GM12891 (cell line): ENCODE measurements around the gene EBNA1BP2.
A peak's percentile ranks its signal among the peaks of the same experiment; 100 is the strongest.

Experiments
- DNase-seq: peaks from one replicate; pipeline ENCODE4 v3.0.0; 2011; ENCODE audit warnings: low spot score; ENCODE audit not compliant: insufficient read length
- FAIRE-seq: peaks from 2 replicates; lab custom pipeline; 2011; peaks lifted over from hg19 to GRCh38; lab: Jason Lieb, UNC
- PAX5 ChIP-seq: IDR thresholded peaks from 2 replicates; pipeline ENCODE4 v1.6.1; 2011; ENCODE audit warnings: low read length, moderate library complexity, mild to moderate bottlenecking; ENCODE audit not compliant: insufficient read depth, severe bottlenecking
- POLR2A ChIP-seq: IDR thresholded peaks from 2 replicates; pipeline ENCODE4 v1.6.1; 2011; ENCODE audit warnings: low read depth, low read length, control low read depth
- POLR2AphosphoS5 ChIP-seq: IDR thresholded peaks from 2 replicates; pipeline ENCODE4 v1.6.1; 2011; ENCODE audit warnings: low read depth, low read length, control low read depth
- POU2F2 ChIP-seq: IDR thresholded peaks from 2 replicates; pipeline ENCODE4 v1.6.1; 2011; ENCODE audit warnings: low read depth, mild to moderate bottlenecking, control low read depth, low read length, moderate library complexity
- SPI1 ChIP-seq: IDR thresholded peaks from 2 replicates; pipeline ENCODE4 v1.6.1; 2011; ENCODE audit warnings: low read depth, low read length, control low read depth
- TAF1 ChIP-seq: IDR thresholded peaks from 2 replicates; pipeline ENCODE4 v1.6.1; 2011; ENCODE audit warnings: low read depth, low read length, control low read depth

Gene EBNA1BP2

DNA sequence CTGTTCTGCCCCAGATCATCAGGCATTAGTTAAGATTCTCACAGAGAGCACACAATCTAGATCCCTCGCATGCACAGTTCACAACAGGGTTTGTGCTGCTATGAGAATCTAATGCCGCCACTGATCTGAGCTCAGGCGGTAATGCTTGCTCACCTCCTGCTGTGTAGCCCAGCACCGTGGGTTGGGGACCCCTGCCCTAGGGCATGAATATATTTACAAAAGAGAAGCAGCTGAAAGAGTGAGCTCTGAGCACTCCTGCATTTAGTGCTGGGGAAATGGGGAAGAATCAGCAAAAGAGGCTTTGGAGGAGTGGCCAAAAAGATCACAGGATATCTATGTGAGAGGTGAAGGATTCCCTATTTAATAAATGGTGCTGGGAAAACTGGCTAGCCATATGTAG, 5.6 kb upstream of the EBNA1BP2 start:
- TF ChIP-seq SPI1 (no peak), POLR2AphosphoS5 (no peak), POU2F2 (no peak), POLR2A (no peak), PAX5 (no peak), TAF1 (no peak)
- FAIRE-seq (no peak), DNase-seq (no peak)

DNA sequence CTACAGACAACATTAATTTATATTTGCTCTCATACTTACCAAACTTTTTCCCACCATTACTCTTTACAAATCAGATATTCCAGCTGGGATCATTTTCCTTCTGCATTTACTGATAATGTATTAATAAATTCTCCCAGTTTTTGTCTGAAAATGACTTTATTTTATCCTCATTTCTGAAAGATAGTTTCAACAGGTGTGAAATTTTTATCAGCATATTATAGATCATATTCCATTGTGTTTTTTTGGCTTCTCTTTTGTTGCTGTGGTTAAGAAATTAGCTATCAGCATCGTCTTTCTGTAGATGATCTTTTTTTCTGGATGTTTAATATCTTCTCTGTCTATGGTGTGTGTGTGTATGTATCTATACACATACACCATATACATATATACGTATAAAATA, 2.8 kb upstream of the EBNA1BP2 start:
- TF ChIP-seq TAF1 (no peak), POU2F2 (no peak), SPI1 (no peak), PAX5 (no peak), POLR2AphosphoS5 (no peak), POLR2A (no peak)
- DNase-seq (no peak), FAIRE-seq (no peak)

DNA sequence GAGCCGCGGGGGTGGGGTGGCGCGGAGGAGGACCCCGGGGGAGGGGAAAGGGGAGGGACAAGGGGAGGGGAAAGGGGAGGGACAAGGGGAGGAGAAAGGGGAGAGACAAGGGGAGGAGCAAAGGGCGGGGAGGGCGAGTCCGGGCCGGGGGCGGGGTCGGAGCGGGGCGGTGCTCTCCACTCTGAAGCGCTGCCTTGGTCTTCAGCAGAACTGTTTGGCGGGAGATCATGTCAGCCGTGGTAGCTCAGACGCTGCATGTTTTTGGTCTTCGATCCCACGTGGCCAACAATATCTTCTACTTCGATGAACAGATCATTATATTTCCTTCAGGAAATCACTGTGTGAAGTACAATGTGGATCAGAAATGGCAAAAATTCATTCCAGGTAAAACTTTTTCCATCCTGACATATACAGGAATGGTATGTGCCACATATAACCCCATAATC, 460 bp upstream of the EBNA1BP2 start:
- TF ChIP-seq PAX5: no peak
- TF ChIP-seq POLR2AphosphoS5: no peak
- TF ChIP-seq POLR2A: no peak
- no peak for TF ChIP-seq TAF1
- no peak for TF ChIP-seq SPI1
- no peak for TF ChIP-seq POU2F2
- DNase-seq (peak; percentile 69), FAIRE-seq (no peak)

DNA sequence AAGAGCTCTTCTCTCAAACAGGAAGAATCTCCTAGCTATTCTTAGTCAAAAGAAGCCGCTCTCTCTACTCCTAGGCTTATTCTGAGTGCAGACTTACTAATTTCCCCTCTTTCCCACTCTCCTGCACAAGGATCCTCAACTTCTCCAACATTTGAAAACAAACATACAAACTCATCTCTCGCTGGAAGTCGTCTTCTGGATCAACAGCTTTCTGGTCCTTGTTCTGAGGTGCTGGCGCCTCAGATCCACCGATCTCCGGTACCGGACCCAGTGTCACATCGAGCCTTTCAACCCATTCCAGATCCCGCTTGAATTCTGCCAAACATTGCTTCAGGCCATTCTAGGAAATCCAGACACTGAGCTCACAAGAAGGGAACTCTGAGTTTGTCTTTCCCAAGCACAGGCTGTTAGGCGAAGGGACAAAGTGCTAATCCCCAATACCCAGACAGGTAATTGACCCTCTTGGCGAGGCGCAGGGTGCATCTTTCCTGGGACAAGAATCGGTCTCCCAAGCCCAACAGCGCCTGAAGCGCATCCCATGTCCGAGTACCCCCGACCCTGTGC, 696 bp downstream of the EBNA1BP2 start:
- DNase-seq (no peak), FAIRE-seq (no peak)
- no peak for TF ChIP-seq POLR2AphosphoS5
- TF ChIP-seq PAX5: no peak
- TF ChIP-seq POLR2A: no peak
- TF ChIP-seq SPI1: no peak
- TF ChIP-seq POU2F2: no peak
- TF ChIP-seq TAF1: no peak

DNA sequence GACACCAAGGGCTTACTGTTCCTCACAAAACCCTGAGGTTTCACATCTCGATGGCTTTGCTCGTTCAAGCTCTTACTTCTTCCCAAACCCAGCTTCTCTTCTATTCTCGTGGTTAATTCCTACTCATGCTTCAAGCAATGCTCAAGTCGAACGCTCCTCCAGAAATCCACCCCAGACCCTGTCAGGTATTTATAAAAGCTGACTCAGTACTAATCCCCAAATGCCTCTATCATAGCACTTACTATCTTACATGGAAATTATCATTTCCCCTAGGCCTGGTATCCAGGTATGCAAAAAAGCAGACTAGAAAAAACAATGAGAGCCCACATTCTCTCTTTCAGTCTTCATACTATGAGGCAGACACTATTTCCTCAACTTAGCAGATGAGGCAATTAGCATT, 6.3 kb downstream of the EBNA1BP2 start:
- TF ChIP-seq POU2F2 (no peak), POLR2A (no peak), SPI1 (no peak), TAF1 (no peak), PAX5 (no peak), POLR2AphosphoS5 (no peak)
- DNase-seq (no peak), FAIRE-seq (no peak)

DNA sequence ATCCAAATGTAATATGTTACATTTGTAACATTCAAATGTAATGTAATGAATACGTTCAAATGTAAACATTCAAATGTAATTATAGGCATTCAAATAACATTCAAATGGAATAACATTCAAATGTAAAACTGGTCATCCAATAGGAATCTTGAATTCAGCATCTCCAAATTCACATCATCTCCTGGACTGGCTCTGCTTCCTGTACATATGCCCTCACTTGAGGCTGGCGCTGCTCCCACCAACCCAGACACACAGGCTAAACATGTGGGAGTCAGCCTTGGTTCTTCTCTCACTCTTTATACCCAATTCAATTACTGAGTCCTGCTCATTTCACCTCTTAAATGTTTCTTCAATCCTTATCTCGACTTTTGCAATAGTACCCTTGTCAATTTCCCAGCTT, 6.9 kb downstream of the EBNA1BP2 start:
- DNase-seq (no peak), FAIRE-seq (no peak)
- TF ChIP-seq PAX5 (no peak), TAF1 (no peak), POLR2AphosphoS5 (no peak), POLR2A (no peak), SPI1 (no peak), POU2F2 (no peak)

DNA sequence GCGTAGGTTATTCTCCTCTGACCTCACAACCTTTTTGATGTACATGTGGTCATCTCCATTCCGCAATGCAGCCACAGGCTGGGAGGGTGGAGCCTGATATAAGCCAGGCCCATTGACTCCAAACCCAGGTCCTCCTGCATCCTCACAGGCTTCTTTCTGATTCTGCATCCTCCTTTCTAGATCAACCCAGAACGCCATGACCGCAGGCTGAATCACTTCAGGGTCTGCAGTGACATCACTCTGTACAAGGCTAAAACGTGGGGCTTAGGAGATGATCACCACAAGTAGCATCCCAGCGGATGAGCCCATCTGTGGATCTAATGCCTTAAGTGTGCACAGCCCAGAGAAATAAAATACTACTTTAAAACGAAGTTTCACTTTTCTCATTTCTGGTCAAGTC, 16.1 kb downstream of the EBNA1BP2 start:
- FAIRE-seq (no peak), DNase-seq (no peak)
- no peak for TF ChIP-seq POLR2A
- TF ChIP-seq POU2F2: no peak
- no peak for TF ChIP-seq SPI1
- no peak for TF ChIP-seq TAF1
- no peak for TF ChIP-seq POLR2AphosphoS5
- no peak for TF ChIP-seq PAX5

DNA sequence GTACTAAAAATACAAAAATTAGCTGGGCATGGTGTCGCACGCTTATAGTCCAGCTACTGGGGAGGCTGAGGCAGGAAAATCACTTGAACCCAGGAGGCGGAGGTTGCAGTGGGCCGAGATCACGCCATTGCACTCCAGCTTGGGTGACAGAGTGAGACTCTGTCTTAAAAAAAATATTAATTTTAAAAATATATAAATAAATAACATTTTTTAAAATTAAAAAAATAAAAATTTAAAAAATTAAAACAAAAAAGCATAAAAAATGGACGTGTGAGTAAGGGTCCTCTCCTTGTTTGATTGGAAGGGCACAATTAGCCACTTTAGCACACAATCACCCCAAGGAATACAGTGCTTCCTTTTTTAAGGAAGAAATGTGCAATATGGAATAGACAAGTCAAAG, 18.6 kb downstream of the EBNA1BP2 start:
- no peak for FAIRE-seq
- DNase-seq: no peak
- TF ChIP-seq PAX5 (no peak), POLR2AphosphoS5 (no peak), POU2F2 (no peak), TAF1 (no peak), SPI1 (no peak), POLR2A (no peak)

DNA sequence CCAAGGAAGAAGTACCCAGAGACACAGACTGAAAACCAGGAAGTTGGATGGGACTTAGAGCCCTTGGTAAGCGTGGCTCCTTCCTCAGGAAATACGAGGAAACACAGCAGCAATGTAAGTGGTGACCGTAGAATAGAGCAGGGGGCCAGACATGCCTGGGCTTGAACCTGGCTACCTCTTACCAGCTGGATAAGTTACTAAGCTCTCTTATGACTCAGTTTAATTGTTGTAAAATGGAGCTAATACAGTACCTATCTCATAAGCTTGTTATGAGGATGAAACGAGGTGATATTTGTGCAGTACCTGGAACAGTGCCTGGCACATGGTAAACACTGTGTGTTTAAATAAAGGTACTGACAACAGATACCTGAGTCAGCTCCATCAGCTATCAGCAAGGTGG, 19.2 kb downstream of the EBNA1BP2 start:
- DNase-seq (no peak), FAIRE-seq (no peak)
- TF ChIP-seq POLR2A (no peak), POLR2AphosphoS5 (no peak), TAF1 (no peak), PAX5 (no peak)

DNA sequence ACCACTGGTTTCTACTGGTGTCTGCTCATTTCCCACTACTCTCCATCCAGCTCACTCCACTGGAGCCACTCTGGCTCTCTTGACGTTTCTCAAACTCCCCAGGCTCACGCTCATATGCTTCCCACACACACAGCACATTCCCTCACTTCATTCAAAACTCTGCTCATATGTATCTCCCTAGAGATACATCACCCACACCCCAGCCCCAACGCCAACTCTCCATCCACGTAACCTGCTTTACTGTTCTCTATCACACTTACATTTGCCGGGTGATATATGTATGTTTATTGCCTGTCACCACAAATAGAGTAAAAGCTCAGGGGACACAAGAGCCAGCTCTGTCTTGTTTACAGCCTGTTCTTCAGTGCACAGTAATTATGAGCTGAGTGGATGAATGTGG, 22.2 kb downstream of the EBNA1BP2 start:
- FAIRE-seq: no peak
- no peak for DNase-seq
- TF ChIP-seq POLR2A: no peak
- no peak for TF ChIP-seq PAX5
- TF ChIP-seq POLR2AphosphoS5: no peak
- no peak for TF ChIP-seq POU2F2
- no peak for TF ChIP-seq TAF1
- no peak for TF ChIP-seq SPI1
